ENCODE measurements around the gene PTTG1.

The PTTG1 gene

DNA sequence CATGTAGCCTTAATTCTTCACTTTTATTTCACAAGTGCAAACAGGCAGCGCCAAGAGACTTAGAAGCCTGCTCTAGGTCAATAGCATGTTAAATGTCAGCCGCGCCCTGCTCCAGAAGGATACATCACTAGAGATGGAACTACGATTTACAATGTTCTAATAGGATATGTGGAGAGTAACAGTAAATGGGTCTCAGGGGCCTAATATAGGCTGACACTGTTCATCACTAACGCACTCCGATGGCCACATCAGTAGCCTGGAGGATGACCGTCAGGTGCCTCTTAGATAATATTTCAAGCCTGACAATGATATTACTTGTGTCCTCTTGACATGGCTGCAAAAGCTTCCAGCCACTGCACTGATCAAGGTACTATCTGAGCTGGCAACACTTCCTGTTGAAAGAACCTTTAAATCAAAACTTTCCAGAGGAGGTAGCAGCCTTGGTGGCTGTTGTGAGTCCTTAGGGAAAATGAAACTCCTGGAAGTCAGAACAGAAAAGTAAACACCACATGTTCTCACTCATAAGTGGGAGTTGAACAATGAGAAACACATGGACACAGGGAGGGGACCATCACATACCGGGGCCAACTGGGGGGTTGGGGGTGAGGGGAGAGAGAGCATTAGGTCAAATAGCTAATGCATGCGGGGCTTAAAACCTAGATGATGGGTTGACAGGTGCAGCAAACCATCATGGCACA is 35.0 kb downstream of the PTTG1 start:
- FAIRE-seq, result no peak

DNA sequence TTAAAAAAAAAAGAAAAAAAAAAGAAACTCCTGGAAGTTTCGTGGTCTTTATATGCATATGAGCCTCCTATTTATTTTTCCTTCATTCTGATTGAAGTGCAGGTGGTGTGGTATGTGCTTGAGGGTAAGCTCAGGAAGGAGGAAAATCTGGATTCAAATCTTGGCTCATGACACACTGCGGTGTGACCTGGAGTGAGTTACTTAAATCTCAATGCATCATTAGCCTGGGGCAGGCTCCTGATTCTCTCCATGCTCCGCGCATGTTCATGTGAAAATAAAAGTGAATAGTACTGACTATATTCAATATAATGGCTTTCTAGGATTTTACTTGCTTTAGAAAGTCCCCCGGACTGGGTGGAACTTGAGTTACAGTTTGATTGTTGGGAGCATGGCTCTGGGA is 35.6 kb downstream of the PTTG1 start:
- FAIRE-seq, result no peak

- no peak for FAIRE-seq
Measured at GRCh38 chr5:160458806-160459800, 37.4 kb downstream of the PTTG1 start.

GRCh38 chr5:160460377-160461049 is 38.9 kb downstream of the PTTG1 start:
- no peak for FAIRE-seq

GRCh38 chr5:160461378-160461777 is 39.7 kb downstream of the PTTG1 start:
- no peak for FAIRE-seq

DNA sequence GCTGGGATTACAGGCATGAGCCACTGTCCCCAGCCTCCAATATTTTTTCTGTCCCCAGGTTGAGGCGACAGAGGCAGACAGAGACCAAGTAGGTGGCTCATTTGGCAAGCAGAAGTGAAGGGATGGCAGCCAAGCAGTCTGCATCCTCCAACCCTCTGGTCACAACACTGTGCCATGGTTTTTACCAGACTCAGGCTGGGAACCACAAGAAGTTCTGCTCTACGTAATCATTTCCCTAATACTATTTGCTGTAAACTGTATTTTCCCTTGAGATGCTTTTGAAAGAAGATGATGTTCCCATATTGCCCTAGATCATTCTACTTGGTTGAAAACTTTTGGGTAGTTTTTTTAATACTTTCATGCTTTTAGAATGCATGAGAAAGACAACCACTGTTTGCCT is 40.5 kb downstream of the PTTG1 start:
- no peak for FAIRE-seq

- no peak for FAIRE-seq
Measured at GRCh38 chr5:160463227-160463626, 41.6 kb downstream of the PTTG1 start.

GRCh38 chr5:160463740-160464465 is 42.2 kb downstream of the PTTG1 start:
- FAIRE-seq, result no peak

- FAIRE-seq, result no peak
Measured at GRCh38 chr5:160464466-160464797, 42.8 kb downstream of the PTTG1 start.

GRCh38 chr5:160466116-160466515 is 44.5 kb downstream of the PTTG1 start:
- no peak for FAIRE-seq

DNA sequence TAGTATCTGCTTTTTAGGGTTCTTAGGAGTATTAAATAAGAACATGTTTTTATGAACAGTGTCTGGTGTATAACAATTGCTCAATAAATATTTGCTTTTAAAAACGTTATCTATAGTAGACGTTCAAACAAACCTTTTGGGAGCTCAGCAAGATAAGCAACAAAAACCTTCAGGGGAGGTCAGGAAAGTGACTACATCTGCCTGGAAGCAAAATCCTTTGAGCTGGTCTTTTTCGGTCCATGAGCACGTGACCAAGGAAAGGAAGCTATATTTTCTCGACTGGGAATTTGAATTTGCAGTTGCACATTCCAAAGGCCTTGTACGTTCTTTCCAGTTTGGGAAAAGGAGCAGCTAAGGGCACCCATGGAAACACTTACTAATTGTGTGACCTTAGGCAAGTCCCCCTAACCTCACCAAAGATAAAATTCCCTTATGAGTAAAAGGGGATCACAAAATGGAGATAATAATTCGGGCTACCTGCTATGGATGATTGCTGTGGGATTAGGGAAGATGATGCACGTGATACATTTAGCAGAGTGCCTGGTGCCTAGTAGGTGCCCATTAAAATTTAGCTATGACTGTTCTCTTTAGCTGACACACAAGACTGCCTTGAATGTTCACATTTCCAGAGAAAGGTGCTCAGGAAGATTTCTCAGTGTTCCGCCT is 45.4 kb downstream of the PTTG1 start:
- no peak for FAIRE-seq

DNA sequence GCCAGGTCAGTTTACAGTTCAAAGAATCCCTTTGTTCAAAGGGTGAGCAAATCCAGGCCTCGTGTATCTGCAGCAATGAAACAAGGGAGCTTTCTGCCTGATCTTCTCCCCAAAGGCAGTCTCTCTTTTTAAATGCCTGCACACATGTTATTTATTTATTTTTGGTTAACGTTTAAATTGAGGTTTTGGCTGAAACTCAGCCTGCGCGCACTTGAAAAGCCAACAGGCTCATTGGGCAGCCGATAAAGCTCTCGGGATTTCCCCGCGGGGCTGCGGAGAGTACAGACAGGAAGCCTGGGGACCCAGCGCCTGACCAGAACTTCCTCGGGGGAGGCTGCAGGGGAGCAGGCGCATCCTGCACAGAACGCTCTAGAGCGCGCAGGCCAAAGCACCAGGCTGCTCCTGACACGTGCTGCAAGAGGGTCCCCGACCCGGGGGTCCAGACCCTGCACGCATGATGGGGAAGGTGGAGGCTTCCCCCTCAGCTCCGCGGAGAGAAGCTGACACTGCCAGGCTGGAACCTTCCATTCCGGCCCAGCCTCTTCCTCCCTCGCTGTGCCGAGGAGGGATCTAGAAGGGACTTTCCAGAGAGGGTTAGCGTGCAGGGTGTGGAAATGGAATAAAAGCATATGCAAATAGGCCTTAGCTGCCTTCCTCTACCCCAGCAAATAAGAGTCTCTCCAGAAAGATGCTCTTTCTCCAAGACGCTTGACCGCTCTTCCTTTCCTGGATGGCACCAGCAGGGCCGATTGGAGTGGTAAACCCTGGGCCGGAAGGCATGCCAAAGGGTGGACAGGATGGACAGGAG is 46.1 kb downstream of the PTTG1 start:
- FAIRE-seq, result no peak

DNA sequence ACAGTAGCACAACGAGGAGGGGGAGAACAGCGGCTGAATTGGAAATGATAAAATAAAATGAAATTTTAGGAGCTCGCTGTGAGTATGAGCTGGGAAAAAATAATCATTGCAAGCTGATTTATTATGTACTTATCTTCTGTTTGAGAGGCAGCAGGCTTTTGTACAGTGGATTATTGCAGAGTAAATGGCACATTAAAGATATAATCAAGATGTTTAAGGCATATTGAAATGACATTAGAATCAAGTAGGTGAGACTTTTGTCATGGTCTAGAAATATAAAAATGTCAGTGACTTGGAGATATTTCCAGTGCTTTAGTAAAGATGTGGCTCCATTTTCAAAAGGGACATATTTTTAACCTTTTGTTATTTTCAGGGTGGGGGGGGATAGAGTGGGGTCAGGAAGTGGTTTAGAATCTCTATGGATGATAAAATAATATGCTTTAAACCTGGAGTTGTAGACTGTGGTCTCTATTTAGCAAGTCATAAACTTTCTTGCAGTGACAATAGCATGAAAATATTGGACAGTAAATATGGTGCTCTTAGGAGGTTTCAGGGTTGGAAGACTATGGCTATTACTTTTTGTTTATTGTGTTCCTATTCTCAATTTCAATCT is 46.8 kb downstream of the PTTG1 start:
- FAIRE-seq, result no peak

- FAIRE-seq, result no peak
Measured at GRCh38 chr5:160469156-160470144, 47.8 kb downstream of the PTTG1 start.

DNA sequence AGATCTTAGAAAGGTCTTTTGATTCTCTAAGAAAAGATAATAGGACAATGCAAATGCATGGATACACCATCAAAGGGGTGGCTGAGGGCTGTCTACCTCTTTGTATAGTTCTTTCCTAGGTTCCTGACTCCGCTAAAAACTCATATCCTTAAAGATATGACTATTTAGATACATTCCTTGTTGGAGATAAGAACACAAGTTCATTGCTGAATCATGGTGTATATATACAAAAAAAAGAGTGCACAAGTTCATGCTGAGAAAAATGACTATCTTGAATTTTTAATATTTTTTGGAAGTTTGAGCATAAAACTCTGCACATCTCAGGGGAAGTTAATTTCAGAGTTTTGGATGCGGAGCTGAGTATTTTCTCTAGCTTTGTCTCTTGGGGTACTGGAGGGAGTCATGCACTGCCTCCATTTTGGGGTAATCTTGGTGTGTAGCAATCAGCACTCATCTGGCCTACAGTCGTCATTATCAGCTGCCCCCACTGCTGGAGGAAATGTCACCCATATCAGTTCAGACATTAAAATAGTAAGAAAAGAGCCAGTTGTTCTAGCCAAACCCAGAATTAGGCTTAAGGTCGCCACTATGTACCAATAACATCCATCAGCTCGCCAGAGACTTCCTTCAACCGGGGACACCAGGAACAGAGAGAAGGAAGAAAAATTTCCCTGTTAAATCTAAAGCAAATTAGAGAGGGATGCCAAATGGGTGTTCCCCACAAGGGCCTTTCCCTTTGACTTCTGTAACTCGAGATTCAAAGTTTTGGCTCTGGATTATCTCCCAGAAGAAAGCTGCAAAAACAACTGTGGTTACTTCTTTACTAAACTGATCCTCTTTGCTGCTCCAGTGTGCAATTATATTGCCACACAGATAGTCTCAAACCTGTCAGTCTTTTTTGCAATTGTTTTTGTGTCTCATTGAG is 49.0 kb downstream of the PTTG1 start:
- FAIRE-seq, result no peak

- no peak for FAIRE-seq
Measured at GRCh38 chr5:160471761-160472160, 50.1 kb downstream of the PTTG1 start.

GRCh38 chr5:160472482-160472881 is 50.8 kb downstream of the PTTG1 start:
- no peak for FAIRE-seq

- FAIRE-seq, result no peak
Measured at GRCh38 chr5:160473681-160474080, 52.0 kb downstream of the PTTG1 start.
